HG02885 (cell line): ENCODE data around the gene AHRR.
"Not testable (repeated sequence)": the region's sequence is repeated elsewhere in the genome, so short reads cannot be mapped to it uniquely, and the experiment has no call there.

Source experiments
- ATAC-seq: cut with Tn5 transposase; IDR thresholded peaks from one replicate; pipeline ENCODE4 v1.9.1; 2021; ENCODE audit warnings: mild to moderate bottlenecking; ENCODE audit not compliant: unreplicated experiment, poor library complexity

The AHRR gene

DNA sequence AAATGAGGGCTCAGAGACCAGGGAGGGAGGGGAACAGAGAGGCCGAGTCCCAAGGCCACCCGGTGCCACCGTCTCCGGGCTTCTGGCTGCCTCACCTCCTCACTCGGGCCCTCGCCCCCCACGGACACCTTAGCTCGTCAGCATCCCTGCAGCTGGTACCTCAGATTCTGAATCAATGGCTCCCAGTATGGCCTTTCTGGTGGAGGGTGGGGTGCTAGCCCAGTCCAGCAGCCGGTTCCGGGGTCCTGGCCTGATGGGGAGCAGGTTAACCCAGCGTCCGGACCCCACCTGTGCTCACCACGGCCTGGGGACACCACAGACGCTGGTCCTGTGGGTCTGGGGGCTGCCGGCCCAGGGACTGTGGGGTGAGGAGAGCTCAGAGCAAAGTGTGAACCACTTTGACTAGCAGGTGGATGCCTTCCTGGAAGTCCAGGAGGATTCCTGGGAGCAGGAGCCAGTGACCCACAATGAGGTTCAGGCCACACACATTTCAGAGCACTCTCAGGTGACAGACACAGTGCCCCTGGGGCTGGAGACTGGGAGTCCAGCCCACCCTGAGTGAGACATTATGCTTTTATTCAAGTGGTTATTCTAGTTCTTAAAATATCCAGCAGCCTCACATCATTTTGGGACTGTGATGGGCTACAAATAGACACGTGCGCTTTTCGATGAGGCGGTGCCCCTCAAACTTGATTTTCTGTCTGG lies 53.3 kb downstream of the AHRR start:
- ATAC-seq, result no peak

DNA sequence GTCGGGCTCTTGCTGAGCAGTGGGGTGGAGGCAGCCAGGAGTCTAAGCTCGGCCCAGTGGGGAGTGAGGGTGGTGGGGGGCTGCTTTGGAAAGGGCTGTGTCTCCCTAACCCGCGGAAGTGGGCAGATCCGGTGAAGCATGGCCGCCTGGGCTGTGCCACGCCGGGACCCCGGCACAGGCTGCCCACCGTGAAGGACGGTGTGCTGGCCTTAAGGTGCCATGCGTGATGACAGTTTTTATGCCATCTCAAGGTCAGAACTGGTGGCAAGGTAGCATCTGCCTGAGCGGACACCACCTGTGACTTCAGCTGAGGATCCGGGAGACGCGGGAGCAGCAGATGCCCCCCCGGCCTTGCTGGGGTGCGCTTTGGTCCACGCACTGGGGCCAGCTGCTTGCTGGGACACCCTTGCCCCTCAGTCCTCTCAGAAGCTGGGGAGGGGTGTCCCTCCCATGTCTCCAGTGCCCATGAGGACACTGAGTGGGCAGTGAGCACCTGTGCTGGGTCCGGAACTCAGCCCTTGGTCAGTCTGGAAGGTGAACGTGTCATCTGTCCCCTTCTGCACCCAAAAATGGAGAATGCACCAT lies 53.9 kb downstream of the AHRR start:
- ATAC-seq, result no peak

DNA sequence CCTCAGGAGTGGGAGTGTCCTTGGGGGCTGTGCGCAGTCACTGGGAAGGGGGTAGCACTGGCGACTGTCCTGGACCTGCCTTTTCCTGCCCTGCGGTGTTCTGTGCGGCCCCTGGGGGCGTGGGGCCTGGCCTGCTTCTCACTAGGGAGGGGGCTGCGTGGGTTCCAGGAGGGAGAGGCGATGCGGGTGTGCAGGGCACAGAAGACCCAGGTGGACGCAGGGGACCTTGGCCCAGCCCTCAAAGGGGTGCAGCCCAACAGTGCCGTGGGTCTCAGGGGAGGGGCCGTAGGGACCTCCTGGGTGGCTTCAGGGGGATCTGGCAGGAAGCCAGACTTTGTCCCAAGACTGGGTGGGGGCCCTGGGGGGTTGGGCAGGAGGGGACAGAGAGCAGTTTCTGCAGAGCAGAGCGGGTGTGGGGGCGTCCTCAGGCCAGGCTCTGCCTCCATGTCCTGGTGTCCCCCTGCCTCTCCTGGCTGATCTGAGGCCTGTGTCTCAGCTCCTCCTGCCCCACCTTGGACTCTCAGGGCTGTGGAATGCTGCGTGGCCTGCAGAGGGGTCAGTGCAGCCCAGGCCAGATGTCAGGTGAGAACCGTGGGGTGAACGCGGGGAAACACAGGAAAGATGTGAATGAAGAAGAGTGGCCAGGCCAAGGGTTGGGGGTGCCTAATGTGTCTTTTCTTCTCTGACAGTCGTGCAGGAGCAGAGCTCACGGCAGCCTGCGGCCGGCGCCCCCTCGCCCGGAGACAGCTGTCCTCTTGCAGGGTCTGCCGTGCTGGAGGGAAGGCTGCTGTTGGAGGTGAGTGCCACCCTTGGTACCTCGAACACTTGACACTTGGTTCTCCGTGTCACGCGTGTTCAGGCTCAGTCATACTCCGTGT lies 54.6 kb downstream of the AHRR start:
- no peak for ATAC-seq

DNA sequence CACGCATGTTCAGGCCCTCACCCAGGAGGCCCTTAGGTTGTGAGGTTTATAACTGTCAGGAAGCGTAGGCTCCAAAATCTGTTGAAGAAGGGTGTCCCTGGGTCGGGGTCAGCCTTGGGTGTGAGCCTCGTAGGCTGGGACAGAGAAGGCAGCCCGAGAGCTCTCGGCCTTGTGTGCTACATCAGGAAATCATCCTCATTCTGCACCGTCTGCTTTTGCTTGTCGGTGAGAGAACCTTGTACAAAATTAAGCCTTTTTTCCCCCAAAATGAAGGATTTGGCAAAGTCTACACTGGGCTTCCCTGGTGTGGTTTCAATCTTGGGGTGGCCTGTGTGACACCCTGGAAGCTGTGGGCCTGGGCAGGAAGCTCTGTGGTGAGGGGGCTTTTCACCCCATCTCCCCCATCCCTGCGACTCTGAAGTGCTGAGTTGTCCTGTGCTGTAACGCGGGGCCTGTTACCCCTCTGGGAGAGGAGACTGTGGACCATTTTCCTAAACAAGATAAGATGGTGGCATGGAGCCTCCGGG lies 55.3 kb downstream of the AHRR start:
- no peak for ATAC-seq

DNA sequence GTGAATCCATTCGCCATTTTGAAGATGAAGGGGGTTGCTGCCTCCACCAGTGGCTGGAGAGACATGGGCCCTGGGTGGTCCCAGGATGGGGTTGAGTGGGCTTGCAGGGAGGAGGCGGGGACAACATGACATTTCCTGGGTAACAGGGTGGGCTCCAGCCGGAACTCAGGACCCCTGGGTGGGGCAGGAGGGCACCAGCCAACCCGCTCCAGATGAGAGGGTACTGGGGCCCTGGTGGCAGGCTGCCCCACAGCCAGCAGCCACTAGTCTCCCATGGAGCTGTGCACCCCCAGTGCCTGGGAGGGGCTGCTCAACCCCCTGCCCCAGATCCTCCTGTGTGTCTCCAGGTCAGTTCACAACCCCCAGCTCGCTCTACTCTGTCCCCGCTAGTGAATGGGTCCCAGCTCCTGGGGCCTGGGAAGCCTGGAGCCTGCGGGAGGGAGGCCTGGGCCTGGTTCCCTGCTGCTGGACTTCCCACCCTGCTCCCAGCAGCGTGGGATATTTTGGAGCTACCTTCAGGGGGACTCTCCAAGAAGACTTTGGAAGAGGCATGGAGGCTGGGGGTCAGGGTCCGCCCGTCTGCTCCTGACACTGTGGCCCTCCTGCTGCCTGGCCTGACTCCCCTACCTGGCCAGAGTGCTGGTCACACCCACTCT lies 55.9 kb downstream of the AHRR start:
- no peak for ATAC-seq

DNA sequence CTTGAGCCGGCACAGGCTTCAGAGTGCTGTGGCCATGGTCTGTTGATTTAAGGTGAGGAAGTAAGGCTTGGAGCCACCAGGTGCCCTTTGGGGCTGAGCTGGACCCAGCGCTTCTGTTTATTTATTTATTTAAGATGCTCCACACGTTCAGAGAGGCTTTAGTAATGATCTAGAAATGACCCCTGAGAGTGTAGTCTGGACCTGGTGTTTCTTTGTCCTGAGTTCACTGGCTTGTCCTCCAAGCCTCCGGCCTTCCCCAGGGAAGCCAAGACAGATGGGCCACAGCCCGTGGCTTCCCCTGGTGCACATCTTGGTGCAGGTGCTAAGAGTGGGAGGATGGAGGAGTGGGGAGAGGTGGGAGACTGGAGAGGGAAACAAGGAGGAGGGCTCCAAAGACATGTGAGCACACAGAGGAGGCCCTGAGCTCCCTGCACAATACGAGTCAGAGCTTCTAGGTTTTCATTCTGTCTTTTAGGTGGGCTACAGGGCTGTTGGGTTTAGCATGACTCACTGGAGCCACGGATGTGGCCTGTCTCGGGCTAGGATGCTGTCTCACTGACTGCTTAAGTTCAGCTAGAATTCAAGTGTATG lies 56.9 kb downstream of the AHRR start:
- no peak for ATAC-seq

DNA sequence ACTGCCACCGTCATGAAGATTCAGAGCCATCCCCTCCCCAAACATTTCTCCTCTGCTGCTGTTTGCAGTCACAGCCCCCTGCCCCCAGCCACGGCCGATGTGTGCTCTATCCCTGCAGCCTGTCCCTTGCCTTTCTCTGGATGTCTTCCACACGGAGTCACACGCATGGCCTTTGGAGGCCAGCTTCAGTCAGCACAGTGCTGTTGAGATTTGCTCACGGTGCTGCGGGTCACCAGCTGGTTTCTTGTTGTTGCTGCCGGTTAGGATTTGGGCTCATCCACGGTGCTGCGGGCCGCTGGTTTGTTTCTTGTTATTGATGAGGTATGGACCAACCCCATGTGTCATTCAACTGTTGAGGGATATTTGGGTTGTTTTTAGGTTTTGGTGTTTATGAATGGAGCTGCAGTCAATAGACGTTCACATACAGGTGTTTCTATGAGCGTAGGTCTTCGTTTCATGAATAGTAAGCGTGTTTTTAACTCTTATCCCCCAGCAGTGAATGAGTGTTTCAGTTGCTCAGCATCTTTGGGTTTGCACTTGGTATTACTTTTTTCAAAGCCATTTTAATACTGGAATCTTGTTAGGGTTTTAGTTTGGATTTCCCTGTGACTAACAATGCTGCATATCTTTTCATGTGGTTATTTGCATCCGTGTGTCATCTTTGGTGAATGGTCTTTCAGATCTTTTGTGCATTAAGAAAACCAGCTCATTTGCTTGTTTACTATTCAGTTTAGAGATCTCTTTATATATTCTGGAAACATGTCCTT lies 57.6 kb downstream of the AHRR start:
- ATAC-seq, result no peak

DNA sequence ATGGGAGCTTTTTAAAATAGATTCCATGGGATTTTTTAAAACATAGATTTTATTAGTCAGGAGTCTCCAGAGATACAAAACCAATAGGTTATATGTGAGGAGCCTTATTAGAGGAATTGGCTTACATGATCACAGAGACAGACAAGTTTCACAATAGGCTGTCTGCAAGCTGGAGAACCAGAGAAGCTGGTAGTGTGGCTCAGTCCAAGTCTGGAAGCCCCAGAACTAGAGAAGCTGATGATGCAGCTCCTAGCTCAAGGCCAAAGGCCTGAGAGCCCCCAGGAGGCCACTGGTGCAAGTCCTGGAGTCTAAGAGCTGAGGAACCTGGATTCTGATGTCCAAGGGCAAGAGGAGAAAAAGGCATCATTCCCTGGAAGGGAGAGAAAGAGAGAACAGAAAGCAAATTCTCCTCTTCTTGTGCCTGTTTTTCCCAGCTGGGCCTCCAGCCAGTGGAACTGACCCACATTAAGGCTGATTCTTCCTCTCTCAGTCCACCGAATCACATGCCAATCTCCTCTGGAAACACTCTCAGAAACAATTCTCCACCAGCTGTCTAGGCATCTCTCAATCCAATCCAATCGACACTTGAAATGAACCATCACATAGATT lies 59.3 kb downstream of the AHRR start:
- ATAC-seq, result no peak

DNA sequence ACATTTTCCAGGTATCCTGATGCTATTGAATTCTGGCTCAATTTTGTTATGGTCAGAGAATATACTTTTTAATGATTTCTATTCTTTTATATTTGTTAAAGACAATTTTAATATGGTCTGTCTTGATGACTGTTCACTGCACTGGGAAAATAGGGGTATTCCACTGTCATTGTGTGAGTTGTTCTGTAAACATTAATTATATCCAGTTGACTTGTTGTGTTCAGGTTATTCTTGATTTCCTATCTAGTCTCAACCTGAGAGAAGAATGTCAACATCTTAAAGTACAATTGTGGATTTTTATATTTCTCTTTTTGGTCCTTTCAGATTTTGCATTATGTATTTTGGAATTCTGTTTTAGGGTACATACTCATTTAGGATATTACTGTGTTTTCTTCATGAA lies 61.6 kb downstream of the AHRR start:
- ATAC-seq, result no peak

DNA sequence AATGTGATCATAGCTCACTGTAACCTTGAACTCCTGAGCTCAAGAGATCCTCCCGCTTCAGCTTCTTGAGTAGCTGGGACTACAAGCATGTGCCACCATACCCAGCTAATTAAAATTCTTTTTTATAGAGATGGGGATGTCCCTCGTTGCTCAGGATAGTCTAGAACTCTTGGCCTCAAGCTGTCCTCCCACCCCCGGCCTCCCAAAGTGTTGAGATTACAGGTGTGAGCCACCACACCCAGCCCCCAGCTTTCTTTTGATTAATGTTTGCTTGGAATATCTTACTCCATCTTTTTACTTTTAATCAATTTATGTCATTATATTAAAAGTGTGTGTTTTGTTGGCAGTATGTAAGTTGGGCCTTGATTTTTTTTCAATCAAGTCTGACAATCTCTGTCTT lies 62.1 kb downstream of the AHRR start:
- no peak for ATAC-seq

DNA sequence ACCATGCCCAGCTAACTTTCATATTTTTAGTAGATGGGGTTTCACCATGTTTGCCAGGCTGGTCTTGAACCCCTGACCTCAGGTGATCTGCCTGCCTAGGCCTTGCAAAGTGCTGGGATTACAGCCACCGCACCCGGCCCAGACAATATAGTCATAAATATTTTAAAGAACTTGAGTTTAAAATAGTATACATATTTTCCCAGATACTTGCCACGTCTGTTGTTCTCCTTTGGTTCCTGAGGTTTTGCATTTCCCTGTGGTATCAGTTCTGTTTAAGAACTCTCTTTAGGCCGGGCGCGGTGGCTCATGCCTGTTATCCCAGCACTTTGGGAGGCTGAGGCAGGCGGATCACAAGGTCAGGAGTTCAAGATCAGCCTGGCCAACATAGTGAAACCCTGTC lies 63.1 kb downstream of the AHRR start:
- not testable (repeated sequence) for ATAC-seq

DNA sequence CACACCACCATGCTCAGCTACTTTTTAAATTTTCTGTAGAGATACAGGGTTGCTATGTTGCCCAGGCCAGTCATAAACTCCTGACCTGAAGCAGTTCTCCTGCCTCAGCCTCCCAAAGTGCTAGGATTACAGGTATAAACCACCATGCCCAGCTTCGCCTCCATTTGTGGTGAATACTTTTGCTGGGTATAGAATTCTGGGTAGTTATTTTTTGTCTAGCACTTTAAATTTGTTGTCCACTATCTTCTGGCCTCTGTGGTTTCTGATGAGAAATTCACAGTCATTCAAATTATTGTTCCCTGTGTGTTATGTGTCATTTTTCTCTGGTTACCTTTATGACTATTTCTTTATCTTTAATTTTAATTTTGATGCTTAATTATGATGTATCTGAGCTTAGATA lies 63.8 kb downstream of the AHRR start:
- ATAC-seq, result no peak

DNA sequence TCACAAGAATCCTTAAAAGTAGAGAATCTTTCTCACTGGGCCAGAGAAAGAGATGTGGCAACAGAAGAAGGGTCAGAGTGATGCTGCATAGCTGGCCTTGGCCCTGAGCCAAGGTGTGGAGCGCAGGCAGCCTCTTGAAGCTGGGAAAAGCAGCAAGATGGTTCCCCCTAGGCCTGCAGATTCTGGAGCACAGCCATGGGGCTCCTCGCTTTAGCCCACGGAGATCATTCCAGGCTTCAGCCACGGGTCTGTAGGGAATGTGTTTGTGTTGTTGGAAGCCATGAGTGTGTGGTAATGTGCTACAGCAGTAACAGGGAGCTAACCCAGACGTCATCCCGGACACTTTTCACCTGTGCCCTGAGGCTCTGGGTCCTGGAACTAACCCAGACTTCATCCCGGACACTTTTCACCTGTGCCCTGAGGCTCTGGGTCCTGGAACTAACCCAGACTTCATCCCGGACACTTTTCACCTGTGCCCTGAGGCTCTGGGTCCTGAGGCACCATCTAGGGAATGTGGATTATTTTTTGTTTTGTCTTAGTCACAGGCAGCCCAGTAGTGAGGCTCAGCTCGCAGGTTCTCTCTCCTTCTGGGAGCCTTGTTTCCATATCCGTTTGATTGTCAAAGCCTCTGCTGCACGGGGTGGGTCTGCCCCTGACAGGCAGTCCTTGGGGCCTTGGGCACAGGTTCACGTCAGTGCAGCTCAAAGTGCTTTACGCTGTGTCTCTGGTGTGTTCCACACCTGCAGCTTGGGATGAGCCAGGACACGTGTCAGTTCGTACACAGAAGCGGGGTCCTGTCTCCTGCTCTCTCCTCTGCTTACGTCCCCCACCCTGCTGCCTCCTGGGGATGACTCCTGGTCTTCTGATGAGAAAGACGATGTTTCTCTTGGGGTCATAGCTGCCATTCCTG lies 65.2 kb downstream of the AHRR start:
- no peak for ATAC-seq

DNA sequence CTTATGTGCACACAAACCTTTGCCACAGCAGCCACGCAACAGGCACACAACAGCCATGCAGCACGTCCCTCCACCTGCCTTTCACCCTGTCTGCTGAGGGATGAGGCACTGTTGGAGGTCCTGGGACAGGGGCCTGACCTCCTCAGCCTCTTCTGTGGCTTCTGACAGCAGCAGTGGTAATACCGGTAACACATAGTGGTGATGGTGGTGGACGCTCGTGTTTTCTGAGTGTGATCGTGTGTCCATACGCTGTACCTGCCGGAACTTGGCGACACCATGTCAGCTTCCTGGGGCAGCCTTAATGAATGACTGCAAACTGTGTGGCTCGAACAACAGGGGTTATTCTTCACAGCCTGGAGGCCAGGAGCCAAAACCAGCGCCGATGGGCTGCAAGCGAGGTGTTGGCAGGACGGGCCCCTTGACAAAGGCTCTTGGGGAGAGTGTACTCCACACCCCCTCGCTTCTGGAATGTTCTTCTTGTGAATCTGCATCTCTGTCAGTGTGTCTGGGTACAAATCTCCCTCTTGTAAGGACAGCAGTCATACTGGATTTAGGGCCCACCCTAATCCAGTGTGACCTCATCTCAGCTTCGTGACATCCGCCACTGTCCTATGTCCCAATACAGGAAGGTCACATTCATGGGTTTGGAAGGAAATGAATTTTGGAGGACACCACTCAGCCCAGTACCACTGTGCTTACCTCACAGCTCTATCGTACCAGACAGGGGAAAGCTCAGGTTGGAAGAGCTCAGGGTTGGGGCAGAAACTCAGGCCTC lies 66.2 kb downstream of the AHRR start:
- no peak for ATAC-seq

DNA sequence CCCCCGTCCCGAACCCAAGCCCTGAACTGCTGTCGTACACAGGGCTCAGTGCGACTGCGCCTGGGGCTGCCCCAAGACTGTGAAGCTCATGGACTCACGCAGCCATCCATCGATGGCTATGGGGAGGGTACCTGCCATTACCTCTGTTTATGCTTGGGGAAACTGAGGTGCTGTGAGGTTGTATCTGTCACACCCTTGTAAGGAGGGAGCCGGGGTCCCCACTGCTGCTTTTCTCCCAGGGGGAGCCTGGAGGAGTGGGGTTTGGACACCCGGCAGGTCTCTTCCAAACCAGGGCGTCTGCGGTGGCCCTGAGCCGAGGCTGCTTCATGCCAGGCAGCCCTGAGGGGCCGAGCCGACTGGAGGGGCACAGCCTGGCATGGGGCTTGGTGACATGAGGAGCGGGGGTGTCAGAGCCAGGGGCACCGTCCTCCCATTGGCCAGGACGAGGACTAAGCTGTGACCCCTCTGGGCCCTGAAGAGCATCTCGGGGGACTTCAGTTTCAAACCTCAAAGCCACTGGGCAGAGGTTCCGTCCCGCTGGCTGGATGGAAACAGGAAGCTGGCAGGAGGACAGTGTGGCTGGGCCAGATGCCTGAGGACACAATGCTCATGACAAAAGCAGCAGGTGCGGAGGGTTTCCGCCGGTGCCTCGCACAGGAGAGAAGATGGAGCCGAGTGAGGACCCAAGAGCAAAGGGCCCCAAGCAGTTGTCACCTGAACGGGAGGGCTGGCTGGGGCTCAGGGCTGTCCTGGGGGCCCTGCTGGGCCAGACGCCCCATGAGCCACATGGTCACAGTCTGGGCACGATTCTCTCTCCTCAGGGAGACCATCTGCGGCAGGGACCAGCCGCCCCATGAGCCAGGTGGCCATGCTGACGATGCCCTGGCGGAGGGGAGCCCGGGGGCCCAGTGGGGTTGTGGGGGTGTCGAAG lies 67.0 kb downstream of the AHRR start:
- no peak for ATAC-seq

DNA sequence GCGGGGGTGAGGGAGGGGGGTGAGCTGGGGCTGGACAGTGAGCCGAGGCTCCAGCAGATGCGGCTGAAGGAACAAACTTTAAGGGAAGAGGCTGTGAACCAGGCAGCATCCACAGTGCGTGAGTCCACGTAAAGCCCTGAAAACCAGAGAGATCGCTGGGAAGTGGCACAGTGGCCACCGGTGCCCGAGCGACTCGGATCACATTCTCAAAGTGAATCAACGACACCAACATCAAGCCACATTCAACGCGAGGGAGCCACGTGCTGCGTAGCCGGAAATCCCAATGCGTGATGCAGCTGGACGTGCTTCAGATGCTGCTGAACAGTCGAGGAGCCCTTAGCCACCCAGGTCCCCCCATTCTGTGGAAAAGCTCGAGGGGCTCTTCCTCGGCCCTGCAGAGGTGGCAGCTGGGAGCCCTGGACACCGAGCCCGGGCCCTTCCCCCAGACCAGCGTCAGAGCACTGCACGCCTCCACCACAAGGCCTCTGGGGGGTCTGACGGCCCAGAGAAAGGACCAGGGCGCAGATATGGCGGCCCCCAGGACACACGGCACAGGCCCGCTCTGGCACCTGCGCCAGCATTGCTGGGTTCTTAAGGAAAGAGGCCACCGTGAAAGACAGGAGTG lies 67.8 kb downstream of the AHRR start:
- ATAC-seq, result no peak
